Sciatic nerve (tissue), 2 donors: ENCODE measurements around the gene NAPB. TPM values are rescaled to one million over a fixed set of nuclear protein-coding genes. Genes with fewer than 3 reads are reported as not detected.

Experiments used
- ATAC-seq: fragments of 200-7000 bp; cut with Tn5 transposase; one replicate; pipeline ENCODE4 v1.9.1; 2020; ENCODE audit warnings: mild to moderate bottlenecking, moderate library complexity
- DNase-seq: peaks from one replicate; pipeline ENCODE4 v3.0.0-alpha.2; 2020; ENCODE audit warnings: low spot score
- intact Hi-C: fragments of 100-400 bp; cut with DNase I; formaldehyde crosslinking; loops from one replicate; pipeline ENCODE4 v1.14.2; 2022
- total RNA-seq: library from RNA; stranded (reverse); fragmentation: NEBNext Ultra II Directional; extraction: Animal tissue kit (Norgen Biotek cat#: 25700); gene quantifications from one replicate; pipeline ENCODE4 v1.2.1, GENCODE V29; 2021
- donor health status: DM: no; HTN: no; CAD: no.
- donor health status: DM: no; HTN: no; CAD: no.

The NAPB gene
- total RNA-seq, 1 donor from 2014 or later = 18.7 TPM

DNA sequence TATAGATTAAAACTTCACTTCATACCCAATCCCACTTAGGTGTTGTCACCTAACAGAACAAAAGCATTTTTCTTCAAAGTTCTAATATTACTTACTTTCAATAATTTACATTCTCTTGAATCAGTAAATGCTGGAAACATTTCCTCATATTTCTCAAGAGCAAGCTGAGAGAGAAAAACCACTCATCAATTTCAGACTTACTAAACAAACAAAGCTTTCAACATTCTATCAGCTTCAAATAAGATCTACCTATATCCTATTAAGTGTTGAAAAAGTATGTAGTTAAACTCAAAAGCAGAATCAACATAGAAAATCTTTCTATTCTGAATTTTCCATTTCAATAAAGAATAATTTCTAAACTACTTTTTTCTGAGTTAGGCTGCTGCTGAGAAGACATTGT, 41.5 kb downstream of the NAPB start:
- intact Hi-C loops = no loop called here
- DNase-seq = no peak
- no peak for ATAC-seq

DNA sequence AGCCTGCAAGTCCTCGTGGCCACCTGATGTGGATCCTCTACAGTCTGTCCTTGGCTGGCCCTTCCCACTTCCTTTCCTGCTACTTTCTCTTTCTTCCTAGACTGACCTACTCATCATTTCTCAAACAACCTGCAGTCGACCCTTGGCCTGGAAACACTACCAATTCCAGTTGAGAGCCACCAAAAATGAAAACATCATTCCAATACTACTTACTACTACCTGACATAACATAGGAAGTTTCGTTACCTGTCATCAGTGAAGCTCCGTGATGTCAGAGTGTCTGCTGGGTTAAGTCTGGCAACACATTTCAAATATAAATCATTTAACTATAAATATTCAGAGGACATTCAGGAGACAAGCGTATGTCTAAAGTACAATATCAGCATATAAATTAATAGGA, 45.5 kb downstream of the NAPB start:
- intact Hi-C loops = no loop called here
- DNase-seq = no peak
- no peak for ATAC-seq

GRCh38 chr20:23374441-23374840, 46.8 kb downstream of the NAPB start:
- ATAC-seq (no peak), DNase-seq (no peak)
- intact Hi-C loops = no loop called here

- no peak for ATAC-seq
- no peak for DNase-seq
- intact Hi-C loops = no loop called here
Observed at GRCh38 chr20:23371496-23371895, 49.8 kb downstream of the NAPB start.

DNA sequence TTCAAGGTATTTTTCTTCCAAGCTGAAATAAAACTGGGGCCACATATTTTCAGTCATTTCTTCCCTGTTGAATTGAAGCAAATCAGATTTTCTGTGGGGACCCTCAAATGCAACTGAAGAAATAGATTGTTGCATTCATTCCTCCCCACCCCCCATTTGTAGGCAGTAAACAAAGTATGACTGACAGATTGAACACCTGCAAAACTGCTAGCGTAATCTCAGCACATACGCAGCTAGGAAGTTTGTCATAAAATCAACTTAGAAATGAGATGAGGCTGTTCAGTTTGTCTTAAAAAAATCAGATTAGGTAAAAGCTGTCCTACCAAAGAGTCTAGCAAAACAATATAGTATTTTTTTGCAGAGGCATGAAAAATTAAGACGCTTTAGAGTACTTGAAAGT, 50.4 kb downstream of the NAPB start:
- intact Hi-C loops = no loop called here
- ATAC-seq (no peak), DNase-seq (no peak)

- intact Hi-C loops = no loop called here
- no peak for ATAC-seq
- no peak for DNase-seq
Observed at GRCh38 chr20:23370274-23370673, 51.0 kb downstream of the NAPB start.

DNA sequence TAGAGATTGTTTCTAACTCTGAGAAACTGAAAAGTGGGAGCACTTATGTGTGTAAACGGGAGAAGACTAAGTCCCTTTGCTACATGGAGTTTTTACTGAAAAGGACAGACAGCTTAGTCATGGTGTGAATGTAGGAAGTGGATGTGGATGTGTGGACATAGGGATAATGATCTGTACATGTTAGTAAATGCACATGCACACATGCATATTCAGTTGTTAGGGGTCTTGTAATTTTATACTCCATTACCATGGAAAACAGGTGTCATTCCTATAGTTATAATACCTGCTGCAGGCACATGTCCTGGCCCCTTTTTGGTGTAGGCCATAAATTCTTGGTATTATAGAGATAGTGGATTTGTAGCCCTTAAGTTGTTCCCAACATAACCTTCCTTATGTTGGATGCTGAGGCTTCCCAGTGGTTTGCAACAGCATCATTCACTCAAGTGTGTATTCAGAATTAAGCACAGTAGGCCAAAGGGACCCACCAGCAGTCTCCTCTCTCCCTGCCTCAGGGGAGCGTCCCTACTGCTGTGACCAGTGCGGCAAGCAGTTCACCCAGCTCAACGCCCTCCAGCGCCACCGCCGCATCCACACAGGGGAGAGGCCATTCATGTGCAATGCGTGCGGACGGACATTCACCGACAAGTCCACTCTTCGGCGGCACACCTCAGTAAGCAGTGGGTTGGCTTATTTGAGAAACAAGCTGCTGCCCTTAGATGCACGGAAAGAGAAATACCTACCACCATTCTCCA, 52.0 kb downstream of the NAPB start:
- intact Hi-C loops = no loop called here
- DNase-seq (no peak), ATAC-seq (no peak)

GRCh38 chr20:23368316-23369071, 52.8 kb downstream of the NAPB start:
- intact Hi-C loops = no loop called here
- ATAC-seq = no peak
- DNase-seq = no peak

DNA sequence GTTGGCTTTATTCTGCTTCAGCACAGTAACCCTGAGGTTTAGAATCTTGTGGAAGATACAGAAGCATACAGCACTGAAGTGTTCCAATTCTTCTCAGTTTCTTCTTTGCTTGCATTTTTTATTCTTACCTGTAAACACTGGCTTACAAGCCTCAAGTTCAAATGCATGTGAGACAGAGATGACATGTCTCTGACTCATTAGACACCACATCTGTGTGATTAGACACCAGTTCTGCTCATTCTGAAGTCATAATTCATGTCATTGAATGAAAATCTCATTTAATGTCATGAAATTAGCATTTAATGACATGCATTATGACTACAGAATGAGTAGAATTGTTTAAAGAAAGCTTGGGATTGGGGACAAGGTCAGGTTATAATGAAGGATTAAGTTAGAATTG, 53.5 kb downstream of the NAPB start:
- DNase-seq = no peak
- no peak for ATAC-seq
- intact Hi-C loops = no loop called here

- ATAC-seq (no peak), DNase-seq (no peak)
- intact Hi-C loops = no loop called here
Observed at GRCh38 chr20:23366384-23366783, 54.9 kb downstream of the NAPB start.

GRCh38 chr20:23365390-23366165, 55.7 kb downstream of the NAPB start:
- no peak for DNase-seq
- no peak for ATAC-seq
- intact Hi-C loops = no loop called here

DNA sequence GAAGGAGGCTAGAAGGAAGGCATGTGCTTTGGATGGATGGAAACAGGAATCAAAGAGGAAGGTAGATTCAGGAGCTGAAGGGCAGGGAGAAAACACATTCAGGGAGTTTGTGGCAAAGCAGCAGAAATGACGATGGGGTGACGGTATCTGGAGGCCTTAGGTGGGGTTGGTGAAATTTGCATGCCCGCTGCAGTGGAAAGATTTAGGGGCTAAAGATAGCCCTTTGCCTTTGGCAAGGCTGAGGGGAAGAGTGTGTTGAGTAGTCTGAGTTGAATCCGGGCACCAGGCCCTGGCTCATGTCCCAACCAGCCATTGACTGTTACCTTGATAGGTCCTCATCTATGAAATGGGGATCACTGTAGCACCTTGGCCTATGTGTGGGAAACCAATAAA, 58.0 kb downstream of the NAPB start:
- DNase-seq (no peak), ATAC-seq (no peak)
- intact Hi-C loops = no loop called here

GRCh38 chr20:23362392-23363256, 58.7 kb downstream of the NAPB start:
- ATAC-seq (no peak), DNase-seq (peak; percentile 76)
- intact Hi-C loops = no loop called here

GRCh38 chr20:23361476-23362391, 59.6 kb downstream of the NAPB start, which contains the start of gene GZF1:
Gene GZF1 (plus strand): TSS chr20:23362182. CDS start chr20:23364384, 2,202 bp downstream.
- intact Hi-C loops = no loop called here
- DNase-seq (peak; percentile 99), ATAC-seq (peak; percentile 92)

DNA sequence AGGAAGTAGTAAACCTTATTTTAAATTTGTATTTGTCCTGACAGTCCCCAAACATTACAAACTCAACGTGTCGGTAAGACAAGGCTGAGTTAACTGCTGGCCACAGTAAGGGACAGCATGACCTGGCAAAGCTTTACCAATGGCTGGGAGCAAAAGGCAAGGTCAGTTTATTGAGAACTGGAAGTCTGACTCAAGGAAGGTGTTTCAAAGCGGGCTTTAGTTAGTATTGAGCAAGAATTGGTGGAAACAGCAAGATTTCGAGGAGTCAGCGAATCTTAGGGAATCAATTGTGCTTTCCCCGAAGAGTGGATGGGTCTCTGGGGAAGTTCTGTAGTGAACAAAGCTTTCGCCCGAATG, 60.2 kb downstream of the NAPB start:
- intact Hi-C loops = no loop called here
- ATAC-seq = no peak
- no peak for DNase-seq

- ATAC-seq = no peak
- DNase-seq = no peak
- intact Hi-C loops = no loop called here
Observed at GRCh38 chr20:23360531-23360930, 60.8 kb downstream of the NAPB start.

DNA sequence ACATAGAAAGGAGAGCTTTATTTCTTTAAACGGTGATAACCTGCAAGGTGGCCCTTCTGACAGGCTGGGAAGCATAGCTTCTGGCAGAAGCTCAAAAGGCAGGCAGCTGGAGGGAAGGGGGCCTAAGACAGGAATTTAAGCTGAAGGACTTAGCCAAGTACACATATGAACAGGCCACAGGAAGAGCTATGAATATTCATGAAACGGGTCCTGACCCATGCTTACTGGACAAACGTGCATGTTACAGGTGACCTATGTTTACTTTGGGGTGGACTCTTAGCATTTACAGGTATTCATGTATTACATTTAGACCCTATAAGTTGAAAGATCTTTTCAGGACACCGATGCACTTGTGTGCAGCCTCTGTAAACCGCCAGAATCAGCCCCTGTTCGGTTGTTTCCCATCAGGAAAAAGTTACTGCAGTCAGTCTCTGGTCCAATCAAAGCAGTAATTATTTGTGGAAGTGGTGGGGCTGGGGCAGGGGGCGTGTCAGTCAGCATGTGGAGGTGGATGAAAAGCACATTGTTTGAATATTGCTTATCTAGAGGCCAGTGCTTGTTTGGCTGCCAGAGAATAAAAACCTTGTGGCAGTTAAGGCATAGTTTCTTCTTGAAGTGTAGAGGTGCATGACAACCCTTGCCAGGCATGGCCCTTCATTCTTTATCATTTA, 62.2 kb downstream of the NAPB start:
- intact Hi-C loops = no loop called here
- DNase-seq = no peak
- no peak for ATAC-seq

GRCh38 chr20:23358563-23358906, 62.8 kb downstream of the NAPB start:
- no peak for DNase-seq
- intact Hi-C loops = no loop called here
- no peak for ATAC-seq
